OCI-LY7 (cell line): ENCODE data around the gene HSD17B1. TPM values are rescaled to one million over a fixed set of nuclear protein-coding genes. Genes with fewer than 3 reads are reported as not detected.

Experiments used
- BruUV-seq: library from RNA; stranded (reverse); fragments of 400-500 nt; replicated peaks from 2 replicates; lab custom pipeline; 2021; lab: Mats Ljungman, UMichigan
- CTCF ChIA-PET: fragments of 300-600 bp; sonication (Branson Sonifier 250); formaldehyde crosslinking; loops from one replicate; lab custom pipeline; 2022; ENCODE audit warnings: antibody characterized with exemption; ENCODE audit not compliant: unreplicated experiment; lab: Charles Lee
- POLR2A ChIA-PET: fragments of 300-600 bp; sonication (Branson Sonifier 250); formaldehyde crosslinking; loops from one replicate; lab custom pipeline; 2022; ENCODE audit warnings: antibody characterized with exemption; lab: Charles Lee
- DNase-seq: peaks from one replicate; pipeline ENCODE4 v3.0.0-alpha.2; 2015; ENCODE audit warnings: low spot score
- H2AFZ ChIP-seq: fragments of 200-600 bp; sonication (generic), shearing (Covaris generic); 2 replicates; pipeline ENCODE4 v1.6.1; 2014; ENCODE audit warnings: mild to moderate bottlenecking, antibody characterized with exemption, low read length, moderate library complexity
- H3K27ac ChIP-seq: fragments of 200-600 bp; sonication (generic); 2 replicates; pipeline ENCODE4 v1.5.1; 2014; ENCODE audit warnings: mixed run types, low read depth, mild to moderate bottlenecking, moderate library complexity, low read length, inconsistent platforms; ENCODE audit not compliant: poor library complexity, severe bottlenecking
- H3K36me3 ChIP-seq: fragments of 200-600 bp; sonication (generic); 2 replicates; pipeline ENCODE4 v1.6.1; 2014; ENCODE audit warnings: mild to moderate bottlenecking, antibody characterized with exemption, low read length, moderate library complexity, mixed read lengths; ENCODE audit not compliant: insufficient read depth
- H3K4me1 ChIP-seq: fragments of 200-600 bp; sonication (generic); 2 replicates; pipeline ENCODE4 v1.5.1; 2014; ENCODE audit warnings: mild to moderate bottlenecking, low read length; ENCODE audit not compliant: insufficient read depth, poor library complexity, severe bottlenecking
- H3K4me2 ChIP-seq: fragments of 200-600 bp; sonication (generic); 2 replicates; pipeline ENCODE4 v1.6.1; 2014; ENCODE audit warnings: mild to moderate bottlenecking, low read length
- H3K4me3 ChIP-seq: fragments of 200-600 bp; sonication (generic); 2 replicates; pipeline ENCODE4 v1.5.1; 2014; ENCODE audit warnings: mild to moderate bottlenecking, low read depth, low read length; ENCODE audit not compliant: poor library complexity, severe bottlenecking
- H3K79me2 ChIP-seq: fragments of 200-600 bp; sonication (generic); 2 replicates; pipeline ENCODE4 v1.6.1; 2016; ENCODE audit warnings: low read depth, mild to moderate bottlenecking, low read length, moderate library complexity, mixed read lengths; ENCODE audit not compliant: insufficient read depth
- H3K9me2 ChIP-seq: fragments of 200-600 bp; sonication (generic); 2 replicates; pipeline ENCODE4 v1.6.1; 2016; ENCODE audit warnings: mild to moderate bottlenecking, low read length, mixed read lengths; ENCODE audit not compliant: insufficient read depth
- H3K9me3 ChIP-seq: fragments of 200-600 bp; sonication (generic); 2 replicates; pipeline ENCODE4 v1.6.1; 2014; ENCODE audit warnings: mild to moderate bottlenecking, mixed run types, low read length, mixed read lengths
- H4K20me1 ChIP-seq: fragments of 200-600 bp; sonication (generic); 2 replicates; pipeline ENCODE4 v1.6.1; 2014; ENCODE audit warnings: mild to moderate bottlenecking, antibody characterized with exemption, low read length, moderate library complexity, mixed read lengths; ENCODE audit not compliant: insufficient read depth
- CTCF ChIP-seq: fragments of 200-600 bp; sonication (generic); conservative IDR thresholded peaks from 2 replicates; pipeline ENCODE4 v1.5.1; 2014; ENCODE audit warnings: mild to moderate bottlenecking, antibody characterized with exemption, low read length, moderate library complexity, mixed read lengths
- EZH2phosphoT487 ChIP-seq: fragments of 200-600 bp; sonication (generic); IDR thresholded peaks from 2 replicates; pipeline ENCODE4 v1.6.1; 2018; ENCODE audit warnings: low read depth, borderline replicate concordance, mild to moderate bottlenecking, mixed run types, antibody characterized with exemption, low read length, moderate library complexity, mixed read lengths
- intact Hi-C: fragments of 100-400 bp; cut with micrococcal nuclease; formaldehyde crosslinking; loops from one replicate; pipeline ENCODE4 v1.10.0; 2022; ENCODE audit not compliant: unreplicated experiment
- total RNA-seq, 2 experiments: library from RNA; depleted of rRNA in 1 of 2; stranded (reverse); fragments of >200 nt in 1 of 2; shearing (Covaris generic) in 1 of 2; gene quantifications; 2 replicates each; pipeline ENCODE4 v1.2.3, GENCODE V29; 2014 to 2022

The HSD17B1 gene
- total RNA-seq, 2 experiments from 2014 or later: 2.2 to 2.5 TPM

GRCh38 chr17:42584880-42585279 is 32.2 kb downstream of the HSD17B1 start:
- peaks cover 51% of the 10 kb centered on the region for H3K4me1 ChIP-seq
- no peak overlapping the region for H3K27ac ChIP-seq
- no TSS peak for BruUV-seq
- H3K4me3 ChIP-seq: no peak overlapping the region
- POLR2A ChIA-PET: interaction anchor here (1.0 to 5.0 kb wide), 2 partner anchors 20 to 189 kb away, joined by 4 to 44 read pairs; no protein-coding TSS in a partner anchor
- intact Hi-C loops: no loop called here
- H4K20me1 ChIP-seq: no peaks in the 10 kb centered on the region; the same call in 1 of the 2 replicates
- H3K9me2 ChIP-seq: no peaks in the 10 kb centered on the region
- H3K4me2 ChIP-seq: no peak overlapping the region
- H3K9me3 ChIP-seq: no peaks in the 10 kb centered on the region
- CTCF ChIA-PET: no interaction called here
- DNase-seq: no peak
- TF ChIP-seq EZH2phosphoT487 (no peak), CTCF (no peak)
- H3K36me3 ChIP-seq: peaks cover 89% of the 10 kb centered on the region
- no peak overlapping the region for H2AFZ ChIP-seq
- no peaks in the 10 kb centered on the region for H3K79me2 ChIP-seq

DNA sequence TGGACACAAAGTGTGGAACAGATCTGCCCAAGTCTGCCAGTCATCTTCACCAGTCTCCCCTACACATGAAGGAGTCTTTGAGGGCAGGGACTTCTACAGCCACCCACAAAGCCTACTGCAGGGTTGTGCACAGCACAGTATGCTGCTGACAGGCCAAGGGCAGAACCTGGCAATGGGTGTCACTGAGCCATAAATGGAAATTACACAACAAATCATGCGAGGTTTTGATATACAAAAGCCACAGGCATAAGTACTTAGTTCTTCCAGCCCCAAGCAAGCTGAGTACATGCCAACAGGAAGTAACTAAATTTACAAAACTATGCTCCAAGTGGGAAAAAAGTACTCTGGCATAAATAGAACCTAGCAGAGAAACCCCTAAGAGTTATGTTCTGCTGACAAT is 32.6 kb downstream of the HSD17B1 start:
- Histone ChIP-seq H3K79me2 (no peaks in the 10 kb centered on the region), H3K36me3 (peaks cover 89% of the 10 kb centered on the region), H3K4me1 (peaks cover 46% of the 10 kb centered on the region), H3K27ac (peak overlapping the region; percentile 89), H4K20me1 (no peaks in the 10 kb centered on the region; the same call in 1 of the 2 replicates), H3K9me2 (no peaks in the 10 kb centered on the region), H3K4me2 (no peak overlapping the region), H3K9me3 (no peaks in the 10 kb centered on the region), H2AFZ (no peak overlapping the region), H3K4me3 (no peak overlapping the region)
- no TSS peak for BruUV-seq
- ChIA-PET POLR2A (interaction anchor here (1.1 to 5.0 kb wide), 2 partner anchors 20 to 91 kb away, joined by 3 to 44 read pairs; no protein-coding TSS in a partner anchor), CTCF (no interaction called here)
- intact Hi-C loops: no loop called here
- TF ChIP-seq EZH2phosphoT487 (no peak), CTCF (no peak)
- DNase-seq: no peak
